K562 (cell line): Measurements from ENCODE around the gene CNPY2. TPM values are rescaled to one million over a fixed set of nuclear protein-coding genes. Genes with fewer than 3 reads are reported as not detected.

Experiments
- ARHGAP35 ChIP-seq: fragments of 450-650 bp; IDR thresholded peaks from 2 replicates; pipeline ENCODE4 v1.6.1; 2018; ENCODE audit not compliant: partially characterized antibody
- BDP1 ChIP-seq: IDR thresholded peaks from 3 replicates; pipeline ENCODE4 v1.6.1; 2011; ENCODE audit not compliant: insufficient read length, insufficient read depth
- BRCA1 ChIP-seq, 2 experiments: fragments of 450-650 bp in 1 of 2; sonication (generic) in 1 of 2; formaldehyde crosslinking in 1 of 2; IDR thresholded peaks; 2 replicates each; pipeline versions ENCODE4 v1.5.0 to v1.6.1; 2017 to 2020; ENCODE audit warnings: mild to moderate bottlenecking in 1 of 2, missing genetic modification reagents in 1 of 2
- CBX1 ChIP-seq: sonication (generic); IDR thresholded peaks from 2 replicates; pipeline ENCODE4 v1.6.1; 2016; ENCODE audit warnings: antibody characterized with exemption, low read depth, mild to moderate bottlenecking
- CREB3 ChIP-seq: fragments of 450-650 bp; conservative IDR thresholded peaks from 2 replicates; pipeline ENCODE4 v1.6.1; 2016; ENCODE audit warnings: missing genetic modification characterization, low read depth, mild to moderate bottlenecking, missing compliant biosample characterization, moderate library complexity
- DLX4 ChIP-seq: fragments of 250-450 bp; sonication (Bioruptor Pico); IDR thresholded peaks from 2 replicates; pipeline ENCODE4 v1.6.1; 2021; ENCODE audit warnings: mild to moderate bottlenecking
- ELF4 ChIP-seq: fragments of 450-650 bp; formaldehyde crosslinking; IDR thresholded peaks from 2 replicates; pipeline ENCODE4 v1.4.0; 2022; ENCODE audit warnings: missing genetic modification characterization
- FOXJ3 ChIP-seq: sonication (generic); formaldehyde crosslinking; IDR thresholded peaks from 2 replicates; pipeline ENCODE4 v1.4.0; 2020; ENCODE audit warnings: mild to moderate bottlenecking, missing genetic modification reagents
- KAT8 ChIP-seq: fragments of 450-650 bp; IDR thresholded peaks from 2 replicates; pipeline ENCODE4 v1.6.1; 2016; ENCODE audit warnings: low read depth, mild to moderate bottlenecking
- NCOA6 ChIP-seq: fragments of 450-650 bp; IDR thresholded peaks from 2 replicates; pipeline ENCODE4 v1.6.1; 2017; ENCODE audit warnings: mild to moderate bottlenecking
- NONO ChIP-seq, 2 experiments: fragments of 200-400 bp in 1 of 2; fragments of 450-650 bp in 1 of 2; formaldehyde crosslinking in 1 of 2; IDR thresholded peaks; 2 replicates each; pipeline ENCODE4 v1.6.1; 2017; ENCODE audit warnings: low read depth in 2 of 2, mild to moderate bottlenecking in 2 of 2, moderate library complexity in 2 of 2, low read length in 1 of 2
- PPARD ChIP-seq: fragments of 250-450 bp; sonication (Bioruptor Pico); IDR thresholded peaks from 2 replicates; pipeline ENCODE4 v1.8.0; 2022; ENCODE audit warnings: inconsistent platforms, mild to moderate bottlenecking, moderate library complexity
- RNF219 ChIP-seq: fragments of 250-450 bp; sonication (Bioruptor Pico); IDR thresholded peaks from 2 replicates; pipeline ENCODE4 v1.5.0; 2022; ENCODE audit warnings: mild to moderate bottlenecking
- SNRNP70 ChIP-seq: fragments of 200-400 bp; formaldehyde crosslinking; optimal IDR thresholded peaks from 2 replicates; pipeline ENCODE3; 2017; ENCODE audit warnings: low read depth, low read length
- SP1 ChIP-seq: sonication (generic); formaldehyde crosslinking; IDR thresholded peaks from 2 replicates; pipeline ENCODE4 v1.8.1; 2022; ENCODE audit warnings: mild to moderate bottlenecking, missing genetic modification reagents
- SPI1 ChIP-seq: IDR thresholded peaks from 2 replicates; pipeline ENCODE4 v1.6.1; 2011; ENCODE audit warnings: low read depth, low read length, control low read depth, borderline replicate concordance
- SREBF1 ChIP-seq: fragments of 150-350 bp; IDR thresholded peaks from 2 replicates; pipeline ENCODE4 v1.6.1; 2014; ENCODE audit warnings: antibody characterized with exemption, low read depth, low read length, borderline replicate concordance
- SRSF1 ChIP-seq: fragments of 200-400 bp; formaldehyde crosslinking; IDR thresholded peaks from 2 replicates; pipeline ENCODE4 v1.6.1; 2017; ENCODE audit warnings: mild to moderate bottlenecking, low read depth, low read length, moderate library complexity
- SRSF7 ChIP-seq: fragments of 200-400 bp; formaldehyde crosslinking; optimal IDR thresholded peaks from 2 replicates; pipeline ENCODE3; 2017; ENCODE audit warnings: mild to moderate bottlenecking, low read depth, low read length
- TAF7 ChIP-seq: fragments of 450-650 bp; IDR thresholded peaks from 2 replicates; pipeline ENCODE4 v1.6.1; 2016; ENCODE audit warnings: missing genetic modification characterization, missing compliant biosample characterization
- ZNF239 ChIP-seq: fragments of 250-450 bp; sonication (Bioruptor Pico); IDR thresholded peaks from 2 replicates; pipeline ENCODE4 v1.4.0; 2020; ENCODE audit warnings: mild to moderate bottlenecking
- ZSCAN29 ChIP-seq: fragments of 450-650 bp; IDR thresholded peaks from 2 replicates; pipeline ENCODE4 v1.6.1; 2017
- polyA plus RNA-seq, 8 experiments: library from polyadenylated mRNA; depleted of rRNA in 4 of 8; stranded (reverse) in 5 of 8; unstranded in 3 of 8; fragments of >200 nt; fragmentation: Nextera tagmentation in 2 of 8; fragmentation: Illumina TruSeq in 1 of 8; extraction: Ambion mirVana in 2 of 8; extraction: Trizol in 1 of 8; gene quantifications; 2 replicates each; pipeline versions ENCODE4 v1.2.1 to v1.2.3, GENCODE V29; 2011 to 2014; ENCODE audit warnings: inconsistent platforms in 1 of 8, missing spikeins in 1 of 8
- total RNA-seq, 7 experiments: library from RNA; depleted of rRNA in 6 of 7; stranded (reverse); fragments of >200 nt in 6 of 7; fragmentation: Illumina TruSeq in 2 of 7; extraction: Trizol in 2 of 7; gene quantifications; 2 replicates each; pipeline versions ENCODE4 v1.2.1 to v1.2.3, GENCODE V29; 2011 to 2021; ENCODE audit warnings: low replicate concordance in 1 of 7
- TF ChIP-seq, protein P1 (sequence below): sonication (generic); formaldehyde crosslinking; IDR thresholded peaks from 2 replicates; pipeline ENCODE4 v1.9.0; 2022; ENCODE audit warnings: mild to moderate bottlenecking, missing genetic modification reagents
- TF ChIP-seq, protein P2 (sequence below): sonication (generic); formaldehyde crosslinking; IDR thresholded peaks from 2 replicates; pipeline ENCODE4 v1.8.0; 2022; ENCODE audit warnings: missing genetic modification reagents, mild to moderate bottlenecking, borderline replicate concordance

Gene CNPY2
- total and polyA plus RNA-seq, 9 of the 15 experiments (the other 6 are each of a cell fraction or from before 2014, with no cell fraction given), result 33.8 to 190 (median 138) TPM

DNA sequence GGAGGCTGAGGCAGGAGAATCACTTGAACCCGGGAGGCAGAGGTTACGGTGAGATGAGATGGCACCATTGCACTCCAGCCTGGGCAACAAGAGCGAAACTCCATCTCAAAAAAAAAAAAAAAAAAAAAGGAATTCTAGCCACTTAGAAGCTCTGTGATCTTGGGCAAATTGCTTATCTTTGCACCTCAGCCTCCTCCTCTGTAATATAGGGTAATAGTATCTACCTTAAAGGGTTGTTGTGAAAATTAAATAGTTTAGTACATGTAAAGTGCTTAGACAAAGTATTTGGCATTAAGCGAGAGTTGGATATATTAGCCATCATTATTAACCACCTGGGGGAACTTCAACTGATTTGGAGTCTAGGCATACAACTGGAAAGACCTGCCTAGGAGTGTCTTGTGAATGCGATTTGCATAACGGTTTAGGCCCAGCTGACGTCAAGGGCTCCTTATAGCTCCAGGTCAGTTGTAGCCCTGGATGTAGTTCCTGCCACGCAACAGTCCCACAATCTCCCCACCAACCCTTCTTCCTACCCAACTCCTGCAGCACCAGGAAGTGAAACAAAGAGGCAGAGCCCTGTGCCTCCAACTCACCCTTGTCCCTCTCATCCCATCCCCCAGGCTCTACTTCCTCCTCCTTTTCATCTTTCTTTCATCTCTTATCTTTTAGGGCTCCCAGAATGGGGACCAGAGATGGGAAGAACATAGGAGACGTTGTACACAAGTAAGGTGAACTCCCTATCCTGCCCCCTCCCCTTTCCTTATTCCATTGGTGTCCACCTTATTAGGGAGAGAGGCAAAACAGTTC lies 20.8 kb upstream of the CNPY2 start (continued):
- TF ChIP-seq, protein P1, sequence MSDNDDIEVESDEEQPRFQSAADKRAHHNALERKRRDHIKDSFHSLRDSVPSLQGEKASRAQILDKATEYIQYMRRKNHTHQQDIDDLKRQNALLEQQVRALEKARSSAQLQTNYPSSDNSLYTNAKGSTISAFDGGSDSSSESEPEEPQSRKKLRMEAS, result no peak
- TF ChIP-seq ELF4 (CRISPR knock-in tag) (peak; percentile 96), PPARD (CRISPR knock-in tag) (no peak), FOXJ3 (no peak), ARHGAP35 (no peak), CBX1 (no peak; the same call in 1 of the 2 replicates), SREBF1 (peak; percentile 77; the same call in 1 of the 2 replicates), SRSF1 (no peak), SPI1 (peak; percentile 47; the same call in 1 of the 2 replicates), SRSF7 (no peak), BDP1 (no peak), KAT8 (no peak), SNRNP70 (no peak), BRCA1 (IDR thresholded peaks at IDR 0.05) (no peak), BRCA1 (CRISPR knock-in tag; IDR thresholded peaks at IDR 0.05) (no peak), RNF219 (CRISPR knock-in tag) (no peak), ZSCAN29 (no peak), NCOA6 (no peak), ZNF239 (no peak), DLX4 (CRISPR knock-in tag) (no peak), SP1 (CRISPR knock-in tag) (peak; percentile 42; the same call in 1 of the 2 replicates), NONO (IDR thresholded peaks at IDR 0.05; ENCODE audit: low read depth in 2 of 2, low read length in 1 of 2) (no peak), CREB3 (tag) (peak; percentile 61; the same call in 1 of the 2 replicates), TAF7 (no peak)
- TF ChIP-seq, protein P2, sequence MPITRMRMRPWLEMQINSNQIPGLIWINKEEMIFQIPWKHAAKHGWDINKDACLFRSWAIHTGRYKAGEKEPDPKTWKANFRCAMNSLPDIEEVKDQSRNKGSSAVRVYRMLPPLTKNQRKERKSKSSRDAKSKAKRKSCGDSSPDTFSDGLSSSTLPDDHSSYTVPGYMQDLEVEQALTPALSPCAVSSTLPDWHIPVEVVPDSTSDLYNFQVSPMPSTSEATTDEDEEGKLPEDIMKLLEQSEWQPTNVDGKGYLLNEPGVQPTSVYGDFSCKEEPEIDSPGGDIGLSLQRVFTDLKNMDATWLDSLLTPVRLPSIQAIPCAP (CRISPR knock-in tag), result no peak
